ENCODE data around the gene RIPPLY2. TPM values are rescaled to one million over a fixed set of nuclear protein-coding genes. Genes with fewer than 3 reads are reported as not detected.

Gene RIPPLY2
- total RNA-seq, 1 experiment from 2014 or later = not detected

DNA sequence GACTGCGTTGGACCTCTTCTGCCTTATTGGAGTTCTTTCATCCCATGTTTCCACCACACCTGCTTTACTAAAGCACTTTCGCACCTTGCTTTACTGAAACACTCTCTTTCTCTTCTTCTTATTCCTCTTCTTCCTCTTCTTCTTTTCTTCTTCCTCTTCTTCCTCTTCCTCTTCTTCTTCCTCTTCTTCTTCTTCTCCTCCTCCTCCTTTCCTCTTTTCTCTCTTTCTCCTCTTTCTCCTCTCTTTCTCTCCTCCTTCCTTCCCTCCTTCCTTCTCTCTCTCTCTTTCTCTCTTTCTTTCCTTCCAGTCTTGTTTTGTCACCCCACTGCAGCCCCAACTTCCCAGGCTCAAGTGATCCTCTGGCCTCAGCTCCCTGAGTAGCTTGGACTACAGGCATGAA lies 4.0 kb upstream of the RIPPLY2 start:
- no peak for DNase-seq
- Histone ChIP-seq H3K4me3 (ENCODE audit: low read depth, low read length) (no peak overlapping the region), H3K36me3 (ENCODE audit: control insufficient read depth, insufficient read depth, low read length) (no peaks in the 10 kb centered on the region), H3K27me3 (replicated peaks; ENCODE audit: control insufficient read depth, insufficient read depth, low read length) (no peaks in the 10 kb centered on the region), H3K9me3 (no peaks in the 10 kb centered on the region), H3K4me1 (no peaks in the 10 kb centered on the region)
- intact Hi-C loops (cut with micrococcal nuclease; ENCODE audit: unreplicated experiment) = no loop called here
- Mint-ChIP-seq H3K4me3 (ENCODE audit: unreplicated experiment) (no peak overlapping the region), H3K27ac (ENCODE audit: unreplicated experiment) (no peak overlapping the region), H3K9me3 (ENCODE audit: unreplicated experiment) (no peaks in the 10 kb centered on the region), H3K36me3 (ENCODE audit: insufficient read depth, unreplicated experiment) (no peaks in the 10 kb centered on the region), H3K27me3 (ENCODE audit: insufficient read depth, unreplicated experiment) (peaks cover 14% of the 10 kb centered on the region), H3K4me1 (ENCODE audit: low read depth, unreplicated experiment) (no peaks in the 10 kb centered on the region)
- TF ChIP-seq, protein P1, sequence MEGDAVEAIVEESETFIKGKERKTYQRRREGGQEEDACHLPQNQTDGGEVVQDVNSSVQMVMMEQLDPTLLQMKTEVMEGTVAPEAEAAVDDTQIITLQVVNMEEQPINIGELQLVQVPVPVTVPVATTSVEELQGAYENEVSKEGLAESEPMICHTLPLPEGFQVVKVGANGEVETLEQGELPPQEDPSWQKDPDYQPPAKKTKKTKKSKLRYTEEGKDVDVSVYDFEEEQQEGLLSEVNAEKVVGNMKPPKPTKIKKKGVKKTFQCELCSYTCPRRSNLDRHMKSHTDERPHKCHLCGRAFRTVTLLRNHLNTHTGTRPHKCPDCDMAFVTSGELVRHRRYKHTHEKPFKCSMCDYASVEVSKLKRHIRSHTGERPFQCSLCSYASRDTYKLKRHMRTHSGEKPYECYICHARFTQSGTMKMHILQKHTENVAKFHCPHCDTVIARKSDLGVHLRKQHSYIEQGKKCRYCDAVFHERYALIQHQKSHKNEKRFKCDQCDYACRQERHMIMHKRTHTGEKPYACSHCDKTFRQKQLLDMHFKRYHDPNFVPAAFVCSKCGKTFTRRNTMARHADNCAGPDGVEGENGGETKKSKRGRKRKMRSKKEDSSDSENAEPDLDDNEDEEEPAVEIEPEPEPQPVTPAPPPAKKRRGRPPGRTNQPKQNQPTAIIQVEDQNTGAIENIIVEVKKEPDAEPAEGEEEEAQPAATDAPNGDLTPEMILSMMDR (IDR thresholded peaks at IDR 0.05; ENCODE audit: insufficient read depth in 1 of 2, low read depth in 1 of 2, low read length in 1 of 2, severe bottlenecking in 1 of 2, unreplicated experiment in 1 of 2) = no peak
- no TSS peak for BruUV-seq (replicated peaks)
- ChIA-PET POLR2A (no interaction called here), CTCF (no interaction called here)

DNA sequence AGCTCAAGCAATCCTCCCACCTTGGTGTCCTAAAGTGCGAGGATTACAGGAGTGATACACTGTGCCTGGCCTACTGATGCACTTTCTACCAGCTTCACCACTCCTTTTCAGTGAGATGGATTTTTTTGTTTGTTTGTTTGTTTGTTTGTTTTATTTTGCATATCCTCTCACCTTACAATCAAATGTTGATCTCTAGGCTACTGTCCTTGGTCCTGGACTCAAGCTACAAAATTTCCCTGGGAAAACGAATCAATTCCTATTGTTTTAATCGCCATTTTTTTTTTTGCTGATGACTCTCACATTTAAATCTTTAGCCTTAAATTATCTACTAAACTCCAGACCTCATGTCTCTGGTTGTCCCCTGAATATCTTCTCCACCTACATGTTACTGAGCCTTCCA lies 3.5 kb upstream of the RIPPLY2 start:
- POLR2A ChIA-PET = no interaction called here
- Histone ChIP-seq H3K4me1 (no peaks in the 10 kb centered on the region), H3K27me3 (replicated peaks; ENCODE audit: control insufficient read depth, insufficient read depth, low read length) (no peaks in the 10 kb centered on the region), H3K4me3 (ENCODE audit: low read depth, low read length) (no peak overlapping the region), H3K36me3 (ENCODE audit: control insufficient read depth, insufficient read depth, low read length) (no peaks in the 10 kb centered on the region), H3K9me3 (no peaks in the 10 kb centered on the region)
- H3K4me3 Mint-ChIP-seq (ENCODE audit: unreplicated experiment) = no peak overlapping the region
- CTCF ChIA-PET = no interaction called here
- H3K36me3 Mint-ChIP-seq (ENCODE audit: insufficient read depth, unreplicated experiment) = no peaks in the 10 kb centered on the region
- BruUV-seq (replicated peaks) = no TSS peak
- TF ChIP-seq, protein P1 (IDR thresholded peaks at IDR 0.05; ENCODE audit: insufficient read depth in 1 of 2, low read depth in 1 of 2, low read length in 1 of 2, severe bottlenecking in 1 of 2, unreplicated experiment in 1 of 2) = no peak
- intact Hi-C loops (cut with micrococcal nuclease; ENCODE audit: unreplicated experiment) = no loop called here
- H3K27me3 Mint-ChIP-seq (ENCODE audit: insufficient read depth, unreplicated experiment) = peaks cover 14% of the 10 kb centered on the region
- no peaks in the 10 kb centered on the region for H3K4me1 Mint-ChIP-seq (ENCODE audit: low read depth, unreplicated experiment)
- no peak overlapping the region for H3K27ac Mint-ChIP-seq (ENCODE audit: unreplicated experiment)
- no peaks in the 10 kb centered on the region for H3K9me3 Mint-ChIP-seq (ENCODE audit: unreplicated experiment)
- no peak for DNase-seq

DNA sequence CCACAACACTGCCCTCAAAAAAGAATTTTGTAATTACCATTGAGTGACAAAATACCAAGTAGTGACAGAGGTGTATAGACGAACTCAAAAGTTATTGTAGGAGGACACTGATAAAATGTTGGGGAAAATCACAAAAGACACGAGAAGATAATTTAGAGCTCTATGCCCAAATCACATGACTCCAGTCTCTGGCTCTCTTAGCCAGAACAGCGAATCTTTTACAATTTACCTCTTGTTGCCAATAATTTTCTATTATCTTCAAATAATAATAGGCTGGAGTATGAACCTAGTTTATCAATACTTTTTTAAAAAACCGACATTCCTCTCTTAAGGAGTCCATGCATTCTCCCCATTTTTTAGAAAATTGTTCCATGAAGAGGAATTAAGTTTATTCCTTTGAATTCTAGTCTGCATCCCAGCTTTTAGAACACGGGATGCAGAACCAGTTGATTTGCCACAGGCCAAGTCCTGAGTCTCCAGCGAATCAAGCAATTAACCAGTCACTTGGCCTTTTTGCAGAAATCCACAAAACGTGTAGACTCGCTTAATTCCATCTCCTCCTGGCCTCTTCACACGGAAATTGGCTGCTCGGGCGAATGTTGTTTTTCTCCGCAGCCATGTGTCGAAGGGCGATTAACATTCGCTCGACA lies 507 bp upstream of the RIPPLY2 start:
- intact Hi-C loops (cut with micrococcal nuclease; ENCODE audit: unreplicated experiment) = no loop called here
- H3K9me3 Mint-ChIP-seq (ENCODE audit: unreplicated experiment) = no peaks in the 10 kb centered on the region
- Histone ChIP-seq H3K36me3 (ENCODE audit: control insufficient read depth, insufficient read depth, low read length) (no peaks in the 10 kb centered on the region), H3K4me3 (ENCODE audit: low read depth, low read length) (no peak overlapping the region), H3K4me1 (no peaks in the 10 kb centered on the region), H3K27me3 (replicated peaks; ENCODE audit: control insufficient read depth, insufficient read depth, low read length) (no peaks in the 10 kb centered on the region), H3K9me3 (no peaks in the 10 kb centered on the region)
- H3K4me1 Mint-ChIP-seq (ENCODE audit: low read depth, unreplicated experiment) = no peaks in the 10 kb centered on the region
- TF ChIP-seq, protein P1 (IDR thresholded peaks at IDR 0.05; ENCODE audit: insufficient read depth in 1 of 2, low read depth in 1 of 2, low read length in 1 of 2, severe bottlenecking in 1 of 2, unreplicated experiment in 1 of 2) = no peak
- ChIA-PET POLR2A (no interaction called here), CTCF (no interaction called here)
- no TSS peak for BruUV-seq (replicated peaks)
- no peak overlapping the region for H3K27ac Mint-ChIP-seq (ENCODE audit: unreplicated experiment)
- no peak for DNase-seq
- H3K4me3 Mint-ChIP-seq (ENCODE audit: unreplicated experiment) = no peak overlapping the region
- H3K36me3 Mint-ChIP-seq (ENCODE audit: insufficient read depth, unreplicated experiment) = no peaks in the 10 kb centered on the region
- H3K27me3 Mint-ChIP-seq (ENCODE audit: insufficient read depth, unreplicated experiment) = peaks cover 15% of the 10 kb centered on the region
